HG03039 (cell line): ENCODE measurements around the gene STXBP3.
A peak's percentile ranks its signal among the peaks of the same experiment; 100 is the strongest.
"Not testable (repeated sequence)": the region's sequence is repeated elsewhere in the genome, so short reads cannot be mapped to it uniquely, and the experiment has no call there.

Experiments used
- ATAC-seq: cut with Tn5 transposase; IDR thresholded peaks from one replicate; pipeline ENCODE4 v1.9.1; 2021; ENCODE audit warnings: mild to moderate bottlenecking, moderate library complexity; ENCODE audit not compliant: unreplicated experiment

STXBP3 gene

DNA sequence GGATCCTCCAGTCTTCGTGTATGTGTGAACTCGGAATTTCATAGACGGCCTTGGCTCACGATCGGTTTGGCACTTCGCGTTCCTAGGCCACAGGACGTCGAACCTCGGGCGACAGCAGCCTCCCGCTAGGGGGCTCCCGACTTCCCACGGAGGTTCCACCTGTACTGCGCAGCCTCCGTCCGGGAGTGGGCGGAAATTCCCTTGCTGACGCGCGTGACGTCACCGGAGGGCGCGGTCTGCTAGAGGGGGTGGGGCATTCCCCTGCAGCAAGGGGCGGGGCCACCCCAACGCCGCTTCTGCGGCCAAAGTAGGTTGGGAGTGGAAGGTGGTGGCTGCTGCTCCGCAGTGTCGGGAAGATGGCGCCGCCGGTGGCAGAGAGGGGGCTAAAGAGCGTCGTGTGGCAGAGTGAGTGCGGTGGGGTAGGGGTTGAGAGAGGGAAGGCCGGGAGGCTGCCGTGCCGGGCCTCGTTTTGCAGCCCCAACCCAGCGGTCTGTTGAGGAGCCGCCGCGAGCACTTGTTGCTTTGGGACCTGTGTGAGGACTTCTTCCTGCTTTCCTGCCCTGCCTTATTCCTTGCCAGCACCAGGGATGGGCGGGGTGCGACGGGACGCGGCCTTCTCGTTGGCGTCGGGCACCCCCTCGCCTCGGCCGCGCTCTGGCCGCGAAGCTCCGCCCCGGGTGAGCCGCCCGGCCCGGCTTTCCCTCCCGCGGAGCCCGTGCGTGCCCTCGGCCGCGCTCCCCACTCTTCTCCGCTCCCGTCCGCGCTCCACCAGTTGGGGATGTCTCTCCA, at the start of gene STXBP3:
Gene STXBP3 (plus strand): TSS at position 293 of the 789 bp plus-strand sequence. CDS start 64 bp downstream, at position 357.
- peak; percentile 88 for ATAC-seq

DNA sequence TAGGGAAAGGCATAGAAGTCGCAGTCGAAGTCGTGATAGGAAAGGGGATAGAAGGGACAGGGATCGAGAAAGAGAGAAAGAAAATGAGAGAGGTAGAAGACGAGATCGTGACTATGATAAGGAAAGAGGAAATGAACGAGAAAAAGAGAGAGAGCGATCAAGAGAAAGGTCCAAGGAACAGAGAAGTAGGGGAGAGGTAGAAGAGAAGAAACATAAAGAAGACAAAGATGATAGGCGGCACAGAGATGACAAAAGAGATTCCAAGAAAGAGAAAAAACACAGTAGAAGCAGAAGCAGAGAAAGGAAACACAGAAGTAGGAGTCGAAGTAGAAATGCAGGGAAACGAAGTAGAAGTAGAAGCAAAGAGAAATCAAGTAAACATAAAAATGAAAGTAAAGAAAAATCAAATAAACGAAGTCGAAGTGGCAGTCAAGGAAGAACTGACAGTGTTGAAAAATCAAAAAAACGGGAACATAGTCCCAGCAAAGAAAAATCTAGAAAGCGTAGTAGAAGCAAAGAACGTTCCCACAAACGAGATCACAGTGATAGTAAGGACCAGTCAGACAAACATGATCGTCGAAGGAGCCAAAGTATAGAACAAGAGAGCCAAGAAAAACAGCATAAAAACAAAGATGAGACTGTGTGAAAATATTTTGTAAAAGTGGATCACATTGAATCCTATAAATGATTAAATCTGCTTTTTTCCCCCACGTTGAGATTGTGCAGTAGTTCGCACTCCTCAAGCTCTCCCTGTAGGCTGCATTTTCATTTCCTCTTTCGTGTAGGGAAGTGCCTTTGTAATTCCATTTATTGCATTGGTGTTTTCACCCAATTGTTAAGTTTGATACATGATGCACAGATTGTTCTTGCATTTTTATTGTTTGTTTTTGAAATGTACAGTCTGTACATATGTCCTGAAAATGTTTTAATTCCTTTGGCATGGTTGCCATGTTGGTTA, 46.8 kb upstream of the STXBP3 start:
- ATAC-seq: no peak

GRCh38 chr1:108701176-108701849, 45.2 kb upstream of the STXBP3 start:
- no peak for ATAC-seq

DNA sequence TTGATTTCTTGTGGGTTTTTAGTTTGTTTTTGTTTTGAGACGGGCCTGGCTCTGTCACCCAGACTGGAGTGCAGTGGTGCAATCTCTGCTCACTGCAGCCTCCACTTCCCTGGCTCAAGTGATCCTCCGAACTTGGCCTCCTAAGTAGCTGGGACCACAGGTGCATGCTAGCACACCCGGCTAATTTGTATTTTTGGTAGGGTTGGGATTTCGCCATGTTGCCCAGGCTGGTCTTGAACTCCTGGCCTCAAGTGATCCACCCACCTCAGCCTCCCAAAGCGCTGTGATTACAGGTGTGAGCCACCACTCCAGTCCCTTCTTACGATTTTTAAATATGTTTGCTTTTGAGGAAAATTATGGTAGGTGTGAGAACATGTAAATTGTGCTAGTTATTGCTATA, 44.4 kb upstream of the STXBP3 start:
- not testable (repeated sequence) for ATAC-seq

DNA sequence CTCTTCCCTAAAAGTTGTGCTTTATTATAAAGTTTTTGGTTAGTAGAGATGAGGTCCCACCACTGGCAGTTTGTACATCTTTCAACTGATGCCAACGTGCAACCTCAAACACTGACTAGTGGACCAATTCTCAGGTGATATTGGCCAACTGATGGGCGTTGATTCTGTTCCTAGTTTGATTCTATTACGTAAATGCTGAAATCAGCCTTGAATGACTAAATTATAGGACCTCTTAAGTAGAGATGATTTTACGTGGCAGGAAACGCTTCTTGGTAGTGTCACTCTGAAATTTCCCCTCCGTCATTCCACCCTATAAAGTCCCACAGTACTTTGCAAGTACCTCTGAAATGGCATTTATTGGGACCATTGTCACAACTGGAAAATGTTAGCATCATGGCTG, 42.5 kb upstream of the STXBP3 start:
- ATAC-seq: no peak

- ATAC-seq: no peak
These were observed 42.0 kb upstream of the STXBP3 start for GRCh38 chr1:108704496-108704895.

GRCh38 chr1:108706643-108707042, 39.8 kb upstream of the STXBP3 start:
- ATAC-seq: no peak

GRCh38 chr1:108708691-108709660, 37.5 kb upstream of the STXBP3 start:
- no peak for ATAC-seq

- ATAC-seq: no peak
These were observed 33.8 kb upstream of the STXBP3 start, which contains the start of gene FNDC7 for GRCh38 chr1:108712606-108713150. FNDC7 (plus strand) TSS chr1:108712908; CDS start chr1:108712934, 26 bp downstream.

GRCh38 chr1:108715932-108716331, 30.5 kb upstream of the STXBP3 start:
- ATAC-seq: no peak

DNA sequence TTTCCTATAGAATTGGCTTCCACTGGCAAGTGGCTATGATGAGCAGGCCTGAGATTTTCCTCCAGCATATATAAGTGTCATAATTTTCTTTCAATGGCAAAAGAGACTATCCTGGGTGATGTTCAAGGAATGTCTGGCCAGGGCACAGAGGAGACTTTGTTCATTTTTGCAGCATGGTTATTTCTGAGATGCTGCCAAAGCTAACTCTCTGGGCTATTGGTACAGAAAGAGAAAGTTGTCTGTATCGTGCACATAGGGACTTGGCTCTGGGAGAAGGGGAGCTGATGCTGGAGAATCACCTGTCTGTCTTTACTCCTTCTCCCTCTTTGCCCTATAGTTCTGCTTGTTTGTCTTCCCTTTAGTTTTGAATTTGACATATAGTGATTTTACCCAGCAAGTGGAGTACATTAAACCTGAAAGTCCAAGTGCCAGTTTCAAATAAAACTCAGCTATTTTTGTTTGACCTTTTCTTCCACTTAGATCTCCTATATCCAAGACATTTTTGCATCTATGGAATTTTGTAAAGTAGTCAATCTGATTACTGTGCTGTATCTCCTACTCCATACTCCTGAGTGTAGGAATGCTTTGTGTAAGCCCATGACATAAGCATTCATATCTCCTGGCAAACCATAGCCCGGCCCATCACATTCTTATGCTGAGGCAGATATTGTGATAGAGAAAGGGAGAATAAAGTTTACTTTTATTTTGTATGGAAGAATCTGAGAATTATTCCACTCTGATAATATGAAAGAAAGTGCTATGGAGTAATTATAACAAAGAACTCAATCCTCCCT, 29.8 kb upstream of the STXBP3 start:
- no peak for ATAC-seq

GRCh38 chr1:108717774-108718316, 28.6 kb upstream of the STXBP3 start:
- no peak for ATAC-seq

DNA sequence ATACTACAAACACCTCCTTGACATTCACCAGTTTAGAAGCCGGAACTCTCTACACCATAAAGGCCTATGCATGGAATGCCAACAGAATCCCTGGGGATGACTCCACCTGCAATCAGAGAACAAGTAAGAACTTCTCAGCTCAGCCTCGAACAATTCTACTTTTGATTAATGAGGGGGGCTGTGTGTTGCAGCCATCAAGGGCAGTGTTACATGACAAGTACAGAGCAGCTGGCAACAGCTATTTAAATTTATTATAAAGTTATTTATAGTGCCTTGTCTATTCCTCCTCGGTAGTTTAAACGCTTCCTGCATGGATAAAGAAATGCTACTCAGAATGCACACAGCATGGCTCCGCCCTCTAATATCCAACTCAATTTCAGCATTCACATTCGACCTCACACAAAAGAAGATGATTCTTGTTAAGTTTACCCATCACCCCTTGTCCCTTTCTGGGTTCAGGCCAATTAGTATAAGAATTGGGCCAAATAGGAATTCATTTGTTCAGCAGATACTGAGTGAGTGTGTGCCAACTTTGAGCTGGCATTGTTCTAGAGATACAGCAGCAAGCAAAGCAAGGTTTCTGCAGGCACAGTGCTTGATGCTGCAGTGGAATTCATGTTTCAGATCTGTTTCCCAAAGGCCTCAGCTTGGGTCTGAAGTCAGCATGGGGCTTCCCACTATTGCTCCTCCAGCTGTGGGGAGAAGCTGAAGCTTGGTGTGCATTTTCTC, 27.4 kb upstream of the STXBP3 start:
- ATAC-seq: no peak

DNA sequence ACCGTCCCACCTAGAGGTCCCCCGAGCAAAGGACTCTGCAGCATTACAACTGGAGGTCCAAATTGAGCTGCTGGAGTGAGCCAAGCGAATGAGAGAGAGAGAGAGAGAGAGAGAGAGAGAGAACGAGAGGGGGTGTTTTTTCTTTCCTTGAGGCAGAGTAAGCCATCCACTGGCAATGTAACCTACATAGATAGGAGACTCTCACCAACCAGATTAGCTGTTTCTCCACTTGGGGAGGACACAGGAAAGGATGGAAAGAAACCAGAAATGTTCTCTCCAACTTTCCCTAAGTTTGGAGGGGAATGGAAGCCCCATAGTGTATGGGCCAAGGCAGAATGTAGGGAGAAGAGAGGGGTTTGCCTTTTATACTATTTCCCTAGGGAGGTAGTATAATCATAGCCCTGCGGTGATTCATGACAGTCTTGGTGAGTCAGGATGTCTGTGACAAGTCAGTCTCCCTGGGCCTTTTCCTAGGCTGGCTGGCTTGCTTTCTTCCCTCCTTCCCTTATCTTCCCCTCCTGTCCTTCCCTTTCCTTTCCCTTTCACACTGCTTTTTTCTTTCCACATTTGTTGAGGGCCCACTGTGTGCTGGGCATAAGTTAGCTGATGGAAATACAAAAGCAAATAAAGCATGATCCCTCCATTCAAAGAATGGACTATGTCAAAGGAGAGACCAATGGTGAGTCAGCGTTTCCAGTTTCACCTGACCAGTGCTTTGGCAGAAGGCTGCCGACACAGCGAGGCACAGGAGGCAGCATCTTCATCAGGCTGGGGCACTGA, 26.6 kb upstream of the STXBP3 start:
- no peak for ATAC-seq

DNA sequence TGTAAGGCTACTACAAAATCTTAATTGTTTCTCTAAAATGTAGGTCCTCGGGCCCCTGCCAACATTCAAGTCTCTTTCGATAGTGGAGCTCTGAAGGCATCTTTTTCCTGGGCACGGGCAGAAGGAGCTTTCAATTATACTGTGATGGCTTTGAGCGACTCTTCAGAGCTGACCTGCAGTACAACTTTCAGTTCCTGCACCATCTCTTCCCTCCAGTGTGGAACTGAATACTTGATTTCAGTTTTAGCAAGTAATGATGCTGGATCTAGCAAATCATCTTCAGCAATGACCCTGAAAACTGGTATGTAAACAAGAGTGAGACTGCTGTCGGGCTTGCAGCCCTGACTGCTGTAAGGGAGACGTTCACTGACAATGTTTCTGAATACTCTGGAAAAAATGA, 24.2 kb upstream of the STXBP3 start:
- no peak for ATAC-seq

DNA sequence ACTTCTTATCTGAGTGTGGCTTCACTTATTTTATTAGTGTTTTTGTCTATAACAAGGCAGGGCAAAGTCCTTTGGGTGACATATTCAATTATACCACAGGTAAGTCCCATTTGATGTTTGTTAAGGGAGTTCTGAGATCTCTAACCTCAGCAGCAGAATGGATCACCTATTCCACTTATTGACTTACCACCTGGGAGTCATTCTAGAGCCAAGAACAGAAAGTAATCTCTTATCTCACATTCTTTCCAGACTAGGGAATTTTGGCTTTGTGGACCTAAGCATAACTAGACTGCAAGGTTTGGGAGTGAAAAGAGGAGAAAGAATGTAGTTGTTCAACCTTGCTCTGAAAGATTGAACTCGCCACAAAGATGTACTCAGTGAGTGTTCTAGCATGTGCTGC, 20.6 kb upstream of the STXBP3 start:
- ATAC-seq: no peak

GRCh38 chr1:108728327-108728923, 18.0 kb upstream of the STXBP3 start:
- ATAC-seq: no peak
